Measurements from ENCODE around the gene SMARCD1. TPM values are rescaled to one million over a fixed set of nuclear protein-coding genes. Genes with fewer than 3 reads are reported as not detected.

Gene SMARCD1
- total and polyA plus RNA-seq, 9 of the 15 experiments (the other 6 are each of a cell fraction or from before 2014, with no cell fraction given): 0.86 to 91.7 (median 48.0) TPM

- H3K79me2 ChIP-seq (ENCODE audit: control insufficient read depth, insufficient read depth, low read length): no peaks in the 10 kb centered on the region
- H2AFZ ChIP-seq (ENCODE audit: low read depth, low read length): no peak overlapping the region
- CTCF ChIA-PET (ENCODE audit: low intra/inter-chr PET ratio): interaction anchor here (5.8 kb wide), 1 partner anchor 103 kb away, joined by 66 read pairs; no protein-coding TSS in a partner anchor
- no peak overlapping the region for H3K4me3 ChIP-seq
- ATAC-seq (no peak), FAIRE-seq (no peak), DNase-seq (ENCODE audit: extremely low read depth in 1 of 4, low spot score in 3 of 4) (no peak)
- in situ Hi-C loops (cut with MboI) (loop anchor here (5.0 kb wide), 1 partner anchor 239 kb away; no protein-coding TSS in a partner anchor), intact Hi-C loops (cut with micrococcal nuclease) (no loop called here)
- 69% methylated on average over 2 of the region's 7 CpGs for WGBS (ENCODE audit: insufficient coverage, low coverage, missing lambda C conversion rate)
- no peak overlapping the region for H3K9ac ChIP-seq (ENCODE audit: insufficient read depth in 1 of 2, low read depth in 2 of 2, low read length in 2 of 2)
- peaks cover 0 to 6% of the 10 kb centered on the region in 2 experiments; a peak in 1 of 5 replicates for H3K27me3 ChIP-seq (ENCODE audit: control insufficient read depth in 2 of 2, insufficient read depth in 2 of 2, low read length in 2 of 2)
- H3K27ac ChIP-seq (ENCODE audit: extremely low read depth, low read depth, low read length): no peak overlapping the region
- H3K36me3 ChIP-seq (ENCODE audit: control insufficient read depth, insufficient read depth, low read length): no peaks in the 10 kb centered on the region
- H3K4me2 ChIP-seq (ENCODE audit: insufficient read depth, low read length): no peak overlapping the region
- no peaks in the 10 kb centered on the region for H4K20me1 ChIP-seq (replicated peaks; ENCODE audit: control insufficient read depth, insufficient read depth, low read length)
- TF ChIP-seq NFE2L1 (tag; IDR thresholded peaks at IDR 0.05; ENCODE audit: borderline replicate concordance, low read depth): no peak
- TF ChIP-seq HNRNPLL (IDR thresholded peaks at IDR 0.05; ENCODE audit: low read depth, low read length, poor library complexity, severe bottlenecking): no peak
- H3K9me1 ChIP-seq (ENCODE audit: control insufficient read depth, insufficient read depth, low read length): peaks cover 8% of the 10 kb centered on the region
- POLR2A ChIA-PET: interaction anchor here (0.5 kb wide), 1 partner anchor 211 kb away, joined by 3 read pairs; no protein-coding TSS in a partner anchor
- no peaks in the 10 kb centered on the region for H3K9me3 ChIP-seq (replicated peaks; ENCODE audit: control insufficient read depth, insufficient read depth, low read depth, low read length)
- no TSS peak for BruUV-seq (replicated peaks)
- H3K4me1 ChIP-seq (replicated peaks in 1 of 2; ENCODE audit: control insufficient read depth in 2 of 2, insufficient read depth in 2 of 2, low read length in 2 of 2): peaks cover 24 to 25% of the 10 kb centered on the region in 2 experiments; a peak in 4 of 5 replicates
Measured at GRCh38 chr12:50073206-50073605, 11.9 kb upstream of the SMARCD1 start.

GRCh38 chr12:50073712-50074111 is 11.4 kb upstream of the SMARCD1 start:
- Histone ChIP-seq H4K20me1 (replicated peaks; ENCODE audit: control insufficient read depth, insufficient read depth, low read length) (no peaks in the 10 kb centered on the region), H3K9me1 (ENCODE audit: control insufficient read depth, insufficient read depth, low read length) (peaks cover 8% of the 10 kb centered on the region), H3K4me3 (no peak overlapping the region), H3K9me3 (replicated peaks; ENCODE audit: control insufficient read depth, insufficient read depth, low read depth, low read length) (no peaks in the 10 kb centered on the region), H3K79me2 (ENCODE audit: control insufficient read depth, insufficient read depth, low read length) (no peaks in the 10 kb centered on the region), H3K27me3 (ENCODE audit: control insufficient read depth in 2 of 2, insufficient read depth in 2 of 2, low read length in 2 of 2) (peaks cover 0 to 3% of the 10 kb centered on the region in 2 experiments; a peak in 1 of 5 replicates), H3K4me1 (replicated peaks in 1 of 2; ENCODE audit: control insufficient read depth in 2 of 2, insufficient read depth in 2 of 2, low read length in 2 of 2) (peaks cover 24 to 25% of the 10 kb centered on the region in 2 experiments; a peak in 4 of 5 replicates), H3K9ac (ENCODE audit: insufficient read depth in 1 of 2, low read depth in 2 of 2, low read length in 2 of 2) (no peak overlapping the region), H3K27ac (ENCODE audit: extremely low read depth, low read depth, low read length) (no peak overlapping the region), H2AFZ (ENCODE audit: low read depth, low read length) (no peak overlapping the region), H3K4me2 (ENCODE audit: insufficient read depth, low read length) (no peak overlapping the region), H3K36me3 (ENCODE audit: control insufficient read depth, insufficient read depth, low read length) (no peaks in the 10 kb centered on the region)
- in situ Hi-C loops (cut with MboI) (loop anchor here (5.0 kb wide), 1 partner anchor 239 kb away; no protein-coding TSS in a partner anchor), intact Hi-C loops (cut with micrococcal nuclease) (no loop called here)
- ATAC-seq: no peak
- 43% methylated on average over 10 of the region's 10 CpGs for WGBS (ENCODE audit: insufficient coverage, low coverage, missing lambda C conversion rate)
- ChIA-PET CTCF (ENCODE audit: low intra/inter-chr PET ratio) (interaction anchor here (1.4 to 5.8 kb wide), 2 partner anchors 53 to 102 kb away, joined by 4 to 66 read pairs; no protein-coding TSS in a partner anchor), POLR2A (interaction anchor here (0.5 kb wide), 1 partner anchor 211 kb away, joined by 3 read pairs; no protein-coding TSS in a partner anchor)
- no peak for DNase-seq (ENCODE audit: extremely low read depth in 1 of 4, low spot score in 3 of 4)
- BruUV-seq (replicated peaks): no TSS peak
- no peak for FAIRE-seq
- TF ChIP-seq TAL1 (IDR thresholded peaks at IDR 0.05) (no peak), ZFX (CRISPR knock-in tag; IDR thresholded peaks at IDR 0.05) (no peak), ZNF232 (CRISPR knock-in tag; IDR thresholded peaks at IDR 0.05) (no peak)
- TF ChIP-seq, protein P1, sequence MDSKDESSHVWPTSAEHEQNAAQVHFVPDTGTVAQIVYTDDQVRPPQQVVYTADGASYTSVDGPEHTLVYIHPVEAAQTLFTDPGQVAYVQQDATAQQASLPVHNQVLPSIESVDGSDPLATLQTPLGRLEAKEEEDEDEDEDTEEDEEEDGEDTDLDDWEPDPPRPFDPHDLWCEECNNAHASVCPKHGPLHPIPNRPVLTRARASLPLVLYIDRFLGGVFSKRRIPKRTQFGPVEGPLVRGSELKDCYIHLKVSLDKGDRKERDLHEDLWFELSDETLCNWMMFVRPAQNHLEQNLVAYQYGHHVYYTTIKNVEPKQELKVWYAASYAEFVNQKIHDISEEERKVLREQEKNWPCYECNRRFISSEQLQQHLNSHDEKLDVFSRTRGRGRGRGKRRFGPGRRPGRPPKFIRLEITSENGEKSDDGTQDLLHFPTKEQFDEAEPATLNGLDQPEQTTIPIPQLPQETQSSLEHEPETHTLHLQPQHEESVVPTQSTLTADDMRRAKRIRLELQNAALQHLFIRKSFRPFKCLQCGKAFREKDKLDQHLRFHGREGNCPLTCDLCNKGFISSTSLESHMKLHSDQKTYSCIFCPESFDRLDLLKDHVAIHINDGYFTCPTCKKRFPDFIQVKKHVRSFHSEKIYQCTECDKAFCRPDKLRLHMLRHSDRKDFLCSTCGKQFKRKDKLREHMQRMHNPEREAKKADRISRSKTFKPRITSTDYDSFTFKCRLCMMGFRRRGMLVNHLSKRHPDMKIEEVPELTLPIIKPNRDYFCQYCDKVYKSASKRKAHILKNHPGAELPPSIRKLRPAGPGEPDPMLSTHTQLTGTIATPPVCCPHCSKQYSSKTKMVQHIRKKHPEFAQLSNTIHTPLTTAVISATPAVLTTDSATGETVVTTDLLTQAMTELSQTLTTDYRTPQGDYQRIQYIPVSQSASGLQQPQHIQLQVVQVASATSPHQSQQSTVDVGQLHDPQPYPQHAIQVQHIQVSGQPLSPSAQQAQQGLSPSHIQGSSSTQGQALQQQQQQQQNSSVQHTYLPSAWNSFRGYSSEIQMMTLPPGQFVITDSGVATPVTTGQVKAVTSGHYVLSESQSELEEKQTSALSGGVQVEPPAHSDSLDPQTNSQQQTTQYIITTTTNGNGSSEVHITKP (IDR thresholded peaks at IDR 0.05; ENCODE audit: partially characterized antibody): peak; percentile 70
- TF ChIP-seq, protein P2, sequence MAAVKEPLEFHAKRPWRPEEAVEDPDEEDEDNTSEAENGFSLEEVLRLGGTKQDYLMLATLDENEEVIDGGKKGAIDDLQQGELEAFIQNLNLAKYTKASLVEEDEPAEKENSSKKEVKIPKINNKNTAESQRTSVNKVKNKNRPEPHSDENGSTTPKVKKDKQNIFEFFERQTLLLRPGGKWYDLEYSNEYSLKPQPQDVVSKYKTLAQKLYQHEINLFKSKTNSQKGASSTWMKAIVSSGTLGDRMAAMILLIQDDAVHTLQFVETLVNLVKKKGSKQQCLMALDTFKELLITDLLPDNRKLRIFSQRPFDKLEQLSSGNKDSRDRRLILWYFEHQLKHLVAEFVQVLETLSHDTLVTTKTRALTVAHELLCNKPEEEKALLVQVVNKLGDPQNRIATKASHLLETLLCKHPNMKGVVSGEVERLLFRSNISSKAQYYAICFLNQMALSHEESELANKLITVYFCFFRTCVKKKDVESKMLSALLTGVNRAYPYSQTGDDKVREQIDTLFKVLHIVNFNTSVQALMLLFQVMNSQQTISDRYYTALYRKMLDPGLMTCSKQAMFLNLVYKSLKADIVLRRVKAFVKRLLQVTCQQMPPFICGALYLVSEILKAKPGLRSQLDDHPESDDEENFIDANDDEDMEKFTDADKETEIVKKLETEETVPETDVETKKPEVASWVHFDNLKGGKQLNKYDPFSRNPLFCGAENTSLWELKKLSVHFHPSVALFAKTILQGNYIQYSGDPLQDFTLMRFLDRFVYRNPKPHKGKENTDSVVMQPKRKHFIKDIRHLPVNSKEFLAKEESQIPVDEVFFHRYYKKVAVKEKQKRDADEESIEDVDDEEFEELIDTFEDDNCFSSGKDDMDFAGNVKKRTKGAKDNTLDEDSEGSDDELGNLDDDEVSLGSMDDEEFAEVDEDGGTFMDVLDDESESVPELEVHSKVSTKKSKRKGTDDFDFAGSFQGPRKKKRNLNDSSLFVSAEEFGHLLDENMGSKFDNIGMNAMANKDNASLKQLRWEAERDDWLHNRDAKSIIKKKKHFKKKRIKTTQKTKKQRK (IDR thresholded peaks at IDR 0.05; ENCODE audit: borderline replicate concordance, low read depth, low read length): no peak

All from K562 (cell line).